ENCODE data around the gene CENPP.

DNA sequence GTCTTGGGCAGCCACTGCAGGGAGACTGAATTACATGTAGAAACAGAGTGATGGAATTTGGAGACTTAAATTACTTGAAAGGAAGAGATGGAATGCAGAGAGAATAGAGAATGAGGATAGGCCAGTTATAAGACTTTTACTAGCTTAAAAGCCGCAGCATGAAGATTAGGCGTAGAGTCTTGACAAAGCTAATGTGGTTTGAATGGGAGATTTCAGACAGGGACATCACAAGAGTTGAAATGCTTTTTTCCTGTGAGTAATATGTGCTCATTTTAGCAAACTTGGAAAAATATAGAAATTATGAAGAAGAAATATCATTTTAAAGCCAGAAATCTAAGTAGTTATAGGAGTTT lies 7.5 kb downstream of the CENPP start:
- TF ChIP-seq CTCF (conservative IDR thresholded peaks at IDR 0.05; ENCODE audit: low read depth, low read length), result no peak
- no peak for TF ChIP-seq EZH2 (IDR thresholded peaks at IDR 0.05; ENCODE audit: low read length, unreplicated experiment)
- TF ChIP-seq EZH2phosphoT487 (IDR thresholded peaks at IDR 0.05; ENCODE audit: borderline replicate concordance, low read length), result no peak

All from PC-3 (cell line).